Measurements from ENCODE around the gene RHOG. TPM values are rescaled to one million over a fixed set of nuclear protein-coding genes. Genes with fewer than 3 reads are reported as not detected.

The RHOG gene
- total and polyA plus RNA-seq, 9 of the 15 experiments (the other 6 are each of a cell fraction or from before 2014, with no cell fraction given), result 22.6 to 162 (median 80.3) TPM

GRCh38 chr11:3856856-3857553, 16.2 kb upstream of the RHOG start:
- in situ Hi-C loops (cut with MboI), result no loop called here
- Histone ChIP-seq H3K4me2 (ENCODE audit: insufficient read depth, low read length) (peak overlapping the region; percentile 94), H3K36me3 (ENCODE audit: control insufficient read depth, insufficient read depth, low read length) (no peaks in the 10 kb centered on the region), H3K27ac (ENCODE audit: extremely low read depth, low read depth, low read length) (peak overlapping the region; percentile 72), H2AFZ (ENCODE audit: low read depth, low read length) (0 out of 2 replicates have a peak overlapping the region, but pooled peaks have one; percentile 51), H3K4me1 (replicated peaks in 1 of 2; ENCODE audit: control insufficient read depth in 2 of 2, insufficient read depth in 2 of 2, low read length in 2 of 2) (peaks cover 49 to 60% of the 10 kb centered on the region in 2 experiments), H3K27me3 (ENCODE audit: control insufficient read depth in 2 of 2, insufficient read depth in 2 of 2, low read length in 2 of 2) (no peaks in the 10 kb centered on the region), H3K4me3 (peak overlapping the region; percentile 62), H3K9ac (ENCODE audit: insufficient read depth in 1 of 2, low read depth in 2 of 2, low read length in 2 of 2) (peak overlapping the region; percentile 77 to 90; a peak in 3 of 4 replicates), H3K79me2 (ENCODE audit: control insufficient read depth, insufficient read depth, low read length) (peaks cover 65% of the 10 kb centered on the region), H4K20me1 (replicated peaks; ENCODE audit: control insufficient read depth, insufficient read depth, low read length) (no peaks in the 10 kb centered on the region), H3K9me1 (ENCODE audit: control insufficient read depth, insufficient read depth, low read length) (no peaks in the 10 kb centered on the region), H3K9me3 (replicated peaks; ENCODE audit: control insufficient read depth, insufficient read depth, low read depth, low read length) (no peaks in the 10 kb centered on the region)
- no TSS peak for BruUV-seq (replicated peaks)
- ChIA-PET CTCF (ENCODE audit: low intra/inter-chr PET ratio) (no interaction called here), POLR2A (interaction anchor here (1.0 to 3.9 kb wide), 5 partner anchors 12 to 218 kb away, joined by 3 to 32 read pairs (median 3); no protein-coding TSS in a partner anchor)
- ATAC-seq, result no peak
- TF ChIP-seq BCOR (IDR thresholded peaks at IDR 0.05) (0 out of 2 replicates have a peak, but pooled peaks have one; percentile 9), ZNF668 (CRISPR knock-in tag; IDR thresholded peaks at IDR 0.05) (no peak), SAFB (IDR thresholded peaks at IDR 0.05; ENCODE audit: borderline replicate concordance, low read depth, low read length) (no peak), ARID4B (CRISPR knock-in tag; IDR thresholded peaks at IDR 0.05) (0 out of 2 replicates have a peak, but pooled peaks have one; percentile 25), ZNF384 (IDR thresholded peaks at IDR 0.05; ENCODE audit: low read depth, low read length) (peak; percentile 66; the same call in 1 of the 2 replicates), ZNF133 (CRISPR knock-in tag; IDR thresholded peaks at IDR 0.05) (no peak), ZNF232 (CRISPR knock-in tag; IDR thresholded peaks at IDR 0.05) (no peak), SMARCE1 (IDR thresholded peaks at IDR 0.05) (peak; percentile 22; the same call in 1 of the 2 replicates), RFX1 (IDR thresholded peaks at IDR 0.05) (no peak)
- 6% methylated on average over 5 of the region's 5 CpGs for WGBS (ENCODE audit: insufficient coverage, low coverage, missing lambda C conversion rate)
- DNase-seq (ENCODE audit: extremely low read depth in 1 of 4, low spot score in 3 of 4), result no peak
- no peak for FAIRE-seq
- intact Hi-C loops (cut with micrococcal nuclease), result loop anchor here (1.0 to 5.0 kb wide), 2 partner anchors 10 to 35 kb away; no protein-coding TSS in a partner anchor

Measured in K562 (cell line).